CD4-positive, alpha-beta T cell (primary cell): ENCODE data around the gene MYBPC3. TPM values are rescaled to one million over a fixed set of nuclear protein-coding genes. Genes with fewer than 3 reads are reported as not detected.
A peak's percentile ranks its signal among the peaks of the same experiment; 100 is the strongest.

Experiments used
- ATAC-seq: fragments of 200-7000 bp; cut with Tn5 transposase; one replicate; pipeline ENCODE4 v1.10.0; 2022; ENCODE audit warnings: mild to moderate bottlenecking; ENCODE audit not compliant: poor library complexity
- CTCF ChIA-PET: fragments of 350-600 bp; sonication (Branson Sonifier 250); formaldehyde crosslinking; loops from one replicate; lab custom pipeline; 2021; ENCODE audit warnings: antibody characterized with exemption, inconsistent platforms; lab: Charles Lee
- POLR2A ChIA-PET: fragments of 350-600 bp; sonication (Branson Sonifier 250); formaldehyde crosslinking; loops from one replicate; lab custom pipeline; 2021; ENCODE audit warnings: antibody characterized with exemption, inconsistent platforms; lab: Charles Lee
- DNase-seq, 14 experiments: peaks; one replicate each; pipeline ENCODE4 v3.0.0-alpha.2; 2013 to 2020; ENCODE audit warnings: mixed read lengths in 2 of 14
- H3K27ac ChIP-seq, 2 donors: one replicate each; pipeline versions ENCODE4 v1.5.1 to v1.7.0; 2013; ENCODE audit warnings: low read length in 2 of 2, low read depth in 1 of 2, mild to moderate bottlenecking in 1 of 2
- H3K27me3 ChIP-seq, 2 experiments: 1 replicate in 1 of 2; 2 replicates in 1 of 2; pipeline versions ENCODE4 v1.6.1 to v1.7.0; 2013; ENCODE audit warnings: low read length in 2 of 2, control low read depth in 1 of 2, mild to moderate bottlenecking in 1 of 2, moderate library complexity in 1 of 2; ENCODE audit not compliant: insufficient read depth in 2 of 2, control insufficient read depth in 1 of 2
- H3K36me3 ChIP-seq: one replicate; pipeline ENCODE4 v1.6.1; 2013; ENCODE audit warnings: low read length, control low read depth; ENCODE audit not compliant: insufficient read depth
- H3K4me1 ChIP-seq: one replicate; pipeline ENCODE4 v1.6.1; 2013; ENCODE audit warnings: low read length, control low read depth; ENCODE audit not compliant: insufficient read depth
- H3K4me3 ChIP-seq: one replicate; pipeline ENCODE4 v1.5.1; 2013; ENCODE audit warnings: mild to moderate bottlenecking, low read length, moderate library complexity
- H3K9me3 ChIP-seq, 2 experiments: 1 replicate in 1 of 2; 2 replicates in 1 of 2; pipeline versions ENCODE4 v1.6.1 to v1.7.0; 2013; ENCODE audit warnings: low read length in 2 of 2, mild to moderate bottlenecking in 2 of 2, control low read depth in 1 of 2, moderate library complexity in 1 of 2; ENCODE audit not compliant: control insufficient read depth in 1 of 2, insufficient read depth in 1 of 2
- H3K27ac Mint-ChIP-seq: one replicate; pipeline ENCODE4 v1.8.0; 2020; ENCODE audit warnings: mixed read lengths
- H3K27me3 Mint-ChIP-seq: one replicate; pipeline ENCODE4 v1.8.0; 2021; ENCODE audit warnings: mixed read lengths
- H3K36me3 Mint-ChIP-seq: one replicate; pipeline ENCODE4 v1.8.0; 2021; ENCODE audit warnings: low read depth, mixed read lengths
- H3K4me1 Mint-ChIP-seq: one replicate; pipeline ENCODE4 v1.8.0; 2021; ENCODE audit warnings: low read depth, mixed read lengths
- H3K4me3 Mint-ChIP-seq: one replicate; pipeline ENCODE4 v1.8.0; 2020; ENCODE audit warnings: mild to moderate bottlenecking, mixed read lengths
- H3K9me3 Mint-ChIP-seq: one replicate; pipeline ENCODE4 v1.8.0; 2020; ENCODE audit warnings: mixed read lengths
- intact Hi-C, 2 experiments: fragments of 100-400 bp; cut with DNase I in 1 of 2; cut with micrococcal nuclease in 1 of 2; formaldehyde crosslinking; loops; one replicate each; pipeline versions ENCODE4 v1.15.1 to v1.9.0; 2023 to 2025; cut with DNase I, micrococcal nuclease
- total RNA-seq, 174 experiments: library from RNA in 2 of 174; stranded (reverse) in 2 of 174; gene quantifications; one replicate each; pipeline ENCODE4 v1.2.3 and lab custom pipeline; 2021 to 2026
- TF ChIP-seq, protein P1 (sequence below): fragments of 200-600 bp; IDR thresholded peaks from one replicate; pipeline ENCODE4 v1.8.0; 2022; ENCODE audit warnings: antibody characterized with exemption, mild to moderate bottlenecking

MYBPC3 gene
- total RNA-seq, 2 experiments from 2014 or later = not detected

DNA sequence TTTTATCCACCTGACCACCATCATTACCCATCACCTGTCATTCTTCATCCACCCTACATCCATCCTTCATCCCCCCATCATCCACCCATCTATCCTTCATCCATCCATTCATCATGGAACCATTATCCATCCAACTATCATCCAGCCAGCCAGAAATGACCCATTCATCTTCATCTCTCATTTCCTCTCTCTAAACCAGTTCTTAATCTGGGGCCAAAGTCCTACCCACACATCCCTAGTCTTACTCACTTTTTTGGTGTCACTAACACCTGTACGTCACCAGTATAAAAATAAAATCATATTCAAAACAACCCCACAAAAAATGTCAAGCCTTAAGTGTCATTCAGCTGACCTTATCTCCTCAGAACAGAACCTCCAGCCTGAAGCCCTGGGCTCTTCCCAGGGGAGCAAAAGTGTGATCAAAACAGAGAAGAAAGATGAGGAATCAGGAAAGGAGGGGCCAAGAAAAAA lies 13.6 kb upstream of the MYBPC3 start:
- no peaks in the 10 kb centered on the region for H3K9me3 Mint-ChIP-seq
- Histone ChIP-seq H3K9me3 (no peaks in the 10 kb centered on the region), H3K4me1 (peaks cover 2% of the 10 kb centered on the region), H3K27me3 (no peaks in the 10 kb centered on the region), H3K27ac (no peak overlapping the region), H3K36me3 (no peaks in the 10 kb centered on the region), H3K4me3 (no peak overlapping the region)
- H3K27me3 Mint-ChIP-seq = no peaks in the 10 kb centered on the region
- TF ChIP-seq, protein P1, sequence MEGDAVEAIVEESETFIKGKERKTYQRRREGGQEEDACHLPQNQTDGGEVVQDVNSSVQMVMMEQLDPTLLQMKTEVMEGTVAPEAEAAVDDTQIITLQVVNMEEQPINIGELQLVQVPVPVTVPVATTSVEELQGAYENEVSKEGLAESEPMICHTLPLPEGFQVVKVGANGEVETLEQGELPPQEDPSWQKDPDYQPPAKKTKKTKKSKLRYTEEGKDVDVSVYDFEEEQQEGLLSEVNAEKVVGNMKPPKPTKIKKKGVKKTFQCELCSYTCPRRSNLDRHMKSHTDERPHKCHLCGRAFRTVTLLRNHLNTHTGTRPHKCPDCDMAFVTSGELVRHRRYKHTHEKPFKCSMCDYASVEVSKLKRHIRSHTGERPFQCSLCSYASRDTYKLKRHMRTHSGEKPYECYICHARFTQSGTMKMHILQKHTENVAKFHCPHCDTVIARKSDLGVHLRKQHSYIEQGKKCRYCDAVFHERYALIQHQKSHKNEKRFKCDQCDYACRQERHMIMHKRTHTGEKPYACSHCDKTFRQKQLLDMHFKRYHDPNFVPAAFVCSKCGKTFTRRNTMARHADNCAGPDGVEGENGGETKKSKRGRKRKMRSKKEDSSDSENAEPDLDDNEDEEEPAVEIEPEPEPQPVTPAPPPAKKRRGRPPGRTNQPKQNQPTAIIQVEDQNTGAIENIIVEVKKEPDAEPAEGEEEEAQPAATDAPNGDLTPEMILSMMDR = no peak
- H3K4me1 Mint-ChIP-seq = peaks cover 2% of the 10 kb centered on the region
- ChIA-PET CTCF (no interaction called here), POLR2A (no interaction called here)
- H3K27ac Mint-ChIP-seq = no peak overlapping the region
- no peak overlapping the region for H3K4me3 Mint-ChIP-seq
- DNase-seq (no peak), ATAC-seq (no peak)
- intact Hi-C loops = no loop called here
- H3K36me3 Mint-ChIP-seq = no peaks in the 10 kb centered on the region

DNA sequence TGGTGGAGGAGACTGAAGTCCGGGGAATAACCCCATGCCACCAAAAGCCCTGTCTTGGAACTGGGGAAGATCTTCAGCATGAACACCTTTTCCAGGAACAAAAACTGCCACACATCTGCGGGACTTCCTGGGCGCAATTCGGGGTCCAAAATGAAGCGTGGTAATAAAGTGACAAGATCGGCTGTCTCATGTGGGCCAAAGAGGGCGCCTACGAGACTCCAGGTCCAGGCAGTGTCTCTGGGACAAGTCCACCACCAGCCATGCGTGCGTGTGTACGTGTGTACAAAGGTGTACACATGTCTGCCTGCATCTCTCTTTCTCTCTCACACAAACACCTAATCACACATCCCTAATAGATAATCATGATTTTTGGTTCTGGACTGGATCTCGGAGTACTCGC lies 8.9 kb upstream of the MYBPC3 start:
- POLR2A ChIA-PET = no interaction called here
- Histone ChIP-seq H3K36me3 (no peaks in the 10 kb centered on the region), H3K4me1 (peaks cover 12% of the 10 kb centered on the region), H3K27me3 (no peaks in the 10 kb centered on the region), H3K4me3 (no peak overlapping the region), H3K27ac (no peak overlapping the region), H3K9me3 (no peaks in the 10 kb centered on the region)
- peaks cover 12% of the 10 kb centered on the region for H3K4me1 Mint-ChIP-seq
- H3K27me3 Mint-ChIP-seq = no peaks in the 10 kb centered on the region
- no peaks in the 10 kb centered on the region for H3K9me3 Mint-ChIP-seq
- CTCF ChIA-PET = no interaction called here
- DNase-seq = peak in 1 of 14 experiments; percentile 8
- no peak overlapping the region for H3K4me3 Mint-ChIP-seq
- intact Hi-C loops = no loop called here
- TF ChIP-seq, protein P1 = no peak
- no peak for ATAC-seq
- H3K36me3 Mint-ChIP-seq = no peaks in the 10 kb centered on the region
- H3K27ac Mint-ChIP-seq = no peak overlapping the region

DNA sequence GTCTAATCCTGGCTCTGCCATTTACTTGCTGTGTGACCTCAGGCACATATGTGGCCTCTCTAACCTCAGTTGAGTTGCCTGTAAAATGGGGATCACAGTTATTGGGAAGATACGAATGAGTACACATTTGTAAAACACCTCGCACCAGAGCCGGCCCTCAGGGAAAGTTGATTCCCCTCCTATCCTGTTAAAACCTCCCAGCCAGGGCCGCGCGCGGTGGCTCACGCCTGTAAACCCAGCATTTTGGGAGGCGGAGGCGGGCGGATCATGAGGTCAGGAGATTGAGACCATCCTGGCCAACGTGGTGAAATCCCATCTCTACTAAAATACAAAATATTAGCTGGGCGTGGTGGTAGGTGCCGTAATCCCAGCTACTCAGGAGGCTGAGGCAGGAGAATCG lies 7.8 kb upstream of the MYBPC3 start:
- POLR2A ChIA-PET = interaction anchor here (1.0 kb wide), 1 partner anchor 47 kb away, joined by 3 read pairs; no protein-coding TSS in a partner anchor
- Histone ChIP-seq H3K27me3 (no peaks in the 10 kb centered on the region), H3K4me3 (no peak overlapping the region), H3K36me3 (no peaks in the 10 kb centered on the region), H3K4me1 (peaks cover 12% of the 10 kb centered on the region), H3K9me3 (no peaks in the 10 kb centered on the region), H3K27ac (no peak overlapping the region)
- Mint-ChIP-seq H3K9me3 (no peaks in the 10 kb centered on the region), H3K27ac (no peak overlapping the region), H3K27me3 (no peaks in the 10 kb centered on the region), H3K36me3 (no peaks in the 10 kb centered on the region), H3K4me1 (peaks cover 12% of the 10 kb centered on the region), H3K4me3 (no peak overlapping the region)
- CTCF ChIA-PET = no interaction called here
- intact Hi-C loops = no loop called here
- ATAC-seq (no peak), DNase-seq (peak in 1 of 14 experiments; percentile 1)
- TF ChIP-seq, protein P1 = no peak
